Occipital lobe (tissue), 2 donors: ENCODE measurements around the gene METTL25. TPM values are rescaled to one million over a fixed set of nuclear protein-coding genes. Genes with fewer than 3 reads are reported as not detected.

Experiments
- DNase-seq: peaks from one replicate; lab custom pipeline; 2025; lab: John Stamatoyannopoulos, UW
- total RNA-seq: library from RNA; depleted of rRNA; stranded (reverse); fragments of >200 nt; gene quantifications from one replicate; pipeline ENCODE4 v1.2.3, GENCODE V29; 2014

Gene METTL25
- total RNA-seq, 1 donor from 2014 or later: 35.6 TPM

DNA sequence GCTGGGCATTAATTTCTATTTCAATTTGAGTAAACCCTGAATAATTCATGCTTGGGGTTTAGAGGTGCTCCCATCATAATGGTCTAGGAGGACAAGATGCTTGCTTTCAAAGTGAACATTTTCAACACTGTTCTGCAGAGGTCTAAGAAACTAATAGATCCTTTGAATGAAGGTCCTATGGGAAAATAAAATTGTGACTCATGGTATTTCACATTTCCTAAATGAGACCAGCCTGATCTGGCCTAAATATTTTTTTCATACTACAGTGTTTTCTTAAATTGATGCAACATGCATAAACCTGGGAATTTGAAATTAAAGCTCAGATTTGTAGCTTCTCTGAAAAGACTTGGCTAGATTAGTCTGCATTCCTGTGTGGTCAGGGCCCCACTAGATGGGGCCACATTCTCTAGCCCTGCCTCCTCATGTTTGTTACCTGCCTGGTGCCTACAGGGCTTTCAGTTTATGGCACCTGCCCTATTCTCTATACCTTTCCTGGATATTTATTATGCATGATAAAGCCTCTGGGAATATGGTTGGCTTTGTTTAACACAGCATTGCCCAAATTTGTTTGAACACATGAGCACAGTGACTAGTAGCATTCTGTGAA lies 112.7 kb downstream of the METTL25 start:
- no peak for DNase-seq

DNA sequence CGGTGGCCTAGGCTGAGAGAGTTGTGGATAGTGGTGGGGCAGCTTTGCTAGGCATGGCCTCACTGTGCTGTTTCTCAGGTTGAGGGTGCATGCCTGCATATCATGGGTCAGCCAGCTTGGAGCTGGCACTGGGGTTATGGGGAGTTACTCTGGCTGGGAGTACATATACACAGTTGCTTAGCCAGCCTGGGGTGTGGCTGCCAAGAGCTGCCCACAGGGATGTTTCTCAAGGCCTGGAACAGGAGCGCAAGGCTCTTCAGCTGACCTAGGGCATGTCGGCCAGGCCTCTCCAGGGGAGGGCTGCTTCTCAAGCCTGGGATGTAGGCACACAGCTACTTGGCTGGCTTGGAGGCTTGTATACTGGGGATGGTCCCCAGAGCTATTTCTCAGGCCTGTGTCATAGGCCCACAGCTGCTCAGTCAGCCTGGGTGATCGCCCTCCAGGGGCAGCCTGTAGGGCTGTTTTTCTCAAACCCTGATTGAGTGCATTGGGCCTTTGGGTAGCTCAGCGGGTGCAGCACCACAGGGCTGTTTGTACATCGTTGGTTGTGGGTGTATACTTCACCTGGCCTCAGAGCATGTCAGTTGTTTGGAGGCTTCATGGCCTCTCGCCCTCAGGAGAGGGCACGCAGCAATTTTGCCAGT lies 114.9 kb downstream of the METTL25 start:
- no peak for DNase-seq

DNA sequence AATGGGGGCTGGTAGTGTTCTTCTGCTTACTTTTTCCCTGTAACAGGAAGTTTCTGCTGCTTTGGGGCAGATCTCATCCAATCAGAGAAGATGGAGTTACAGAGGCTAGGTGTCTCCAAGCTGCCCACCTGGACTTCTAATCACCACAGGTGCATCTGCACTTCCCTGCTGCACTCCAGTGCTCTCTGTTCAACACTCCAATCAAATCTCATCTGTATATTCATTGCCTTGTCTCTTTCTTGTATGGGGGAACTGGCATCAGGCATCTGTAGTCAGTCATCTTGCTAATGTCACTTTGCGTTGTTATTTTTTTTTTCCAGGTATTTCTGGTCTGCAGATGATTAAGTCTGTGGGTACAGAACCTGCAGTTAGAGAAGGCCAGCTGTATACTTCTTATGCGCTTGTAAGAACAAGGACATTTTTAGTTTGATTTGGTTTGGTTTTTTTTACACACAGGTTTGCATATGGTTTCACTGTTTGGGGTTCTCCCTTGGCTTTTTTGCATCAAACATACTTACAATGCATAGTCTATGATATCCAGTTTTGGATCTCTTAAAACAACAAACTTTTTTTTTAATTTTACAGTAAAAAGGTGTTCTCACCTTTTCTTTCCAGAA lies 116.0 kb downstream of the METTL25 start:
- DNase-seq: no peak

DNA sequence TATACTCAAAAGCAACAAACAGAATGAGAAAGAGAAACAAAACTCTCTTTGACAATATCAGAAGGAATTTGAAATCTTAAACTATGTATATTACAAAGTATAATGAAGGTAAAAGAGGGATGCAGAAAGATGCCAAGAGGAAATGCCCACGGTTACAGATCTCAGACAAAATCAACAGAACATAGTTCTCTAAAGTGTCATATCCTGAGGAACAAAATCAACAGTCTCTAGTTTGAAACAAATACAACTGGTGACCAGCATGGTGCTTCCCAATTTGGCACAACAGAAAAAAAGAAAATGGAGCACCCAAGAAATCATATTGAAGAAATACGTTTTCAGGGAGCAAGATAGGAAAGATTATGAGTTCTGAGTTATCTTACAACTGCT lies 116.5 kb downstream of the METTL25 start:
- DNase-seq: no peak

DNA sequence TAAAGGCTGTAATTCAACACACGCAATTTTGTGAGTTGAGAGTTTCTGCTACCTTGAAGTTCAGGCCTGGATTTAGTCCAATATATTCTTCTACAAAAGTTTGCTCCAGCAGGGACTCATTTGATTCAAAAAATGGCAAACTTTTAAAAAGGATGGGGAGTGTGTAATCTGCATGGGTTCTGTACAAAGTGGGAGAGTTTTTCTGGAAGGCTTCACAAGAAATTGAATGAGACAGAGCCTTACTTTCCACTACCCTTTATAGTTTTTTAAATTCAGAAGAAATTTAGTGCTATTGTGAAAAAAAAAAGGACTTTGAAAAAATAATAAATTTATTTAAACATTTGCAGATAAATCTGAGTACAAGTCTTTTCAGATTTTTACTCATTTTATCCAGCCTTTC lies 116.9 kb downstream of the METTL25 start:
- DNase-seq: no peak

DNA sequence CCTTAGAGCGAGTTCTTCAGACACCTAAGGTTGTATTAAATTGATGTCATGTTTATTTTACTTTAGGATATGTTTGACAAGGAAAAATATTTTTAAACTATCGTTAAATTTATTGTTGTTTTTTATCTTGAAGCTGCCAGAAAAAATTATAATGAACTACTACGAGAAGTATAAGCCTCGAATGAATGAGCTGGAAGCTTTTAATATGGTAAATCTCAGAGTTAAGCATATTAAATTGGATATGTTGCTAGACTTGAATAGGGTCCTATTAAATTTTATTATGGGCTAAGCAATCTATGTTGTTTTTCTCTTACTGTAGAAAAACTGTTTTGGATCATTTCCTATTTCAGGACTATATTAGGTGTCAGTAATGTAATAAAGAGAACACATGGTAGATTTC lies 118.2 kb downstream of the METTL25 start:
- DNase-seq: no peak

DNA sequence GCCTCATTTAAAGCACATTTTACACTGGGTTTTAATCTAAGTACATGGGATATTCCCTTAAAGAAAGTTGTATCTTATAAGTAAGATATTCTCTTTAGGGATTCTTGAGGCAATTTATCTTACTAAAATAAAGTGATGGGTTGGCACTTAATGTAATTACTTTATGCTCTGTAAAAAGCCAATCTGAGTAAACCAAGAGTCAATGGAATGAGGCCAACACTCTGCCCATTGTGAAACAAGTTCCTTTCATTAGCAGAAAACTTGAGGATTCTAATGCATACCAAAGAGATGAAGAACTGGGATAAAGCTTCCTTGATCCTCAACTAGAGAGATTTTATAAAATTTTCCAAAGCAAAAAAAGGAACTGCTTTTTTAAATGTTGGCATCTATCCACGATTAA lies 121.2 kb downstream of the METTL25 start:
- DNase-seq: no peak

DNA sequence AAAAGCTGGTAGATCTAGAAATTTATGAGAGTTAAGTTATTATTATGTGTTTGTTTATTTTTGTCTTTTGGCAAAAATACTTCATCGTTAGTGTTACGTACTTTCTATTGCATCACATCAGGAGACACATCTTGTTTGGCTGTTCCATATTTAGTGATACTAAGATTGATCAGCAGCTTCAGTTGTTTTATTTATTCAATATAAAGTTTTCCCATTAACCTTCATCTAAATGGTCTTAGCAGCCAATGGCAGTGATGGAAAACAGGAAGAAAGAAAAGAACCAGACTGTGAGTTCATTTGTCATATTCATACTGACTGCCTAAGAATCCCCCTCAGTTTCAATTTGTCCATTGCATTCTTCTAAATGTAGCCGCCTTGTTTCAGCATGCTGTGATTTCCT lies 122.3 kb downstream of the METTL25 start:
- no peak for DNase-seq

DNA sequence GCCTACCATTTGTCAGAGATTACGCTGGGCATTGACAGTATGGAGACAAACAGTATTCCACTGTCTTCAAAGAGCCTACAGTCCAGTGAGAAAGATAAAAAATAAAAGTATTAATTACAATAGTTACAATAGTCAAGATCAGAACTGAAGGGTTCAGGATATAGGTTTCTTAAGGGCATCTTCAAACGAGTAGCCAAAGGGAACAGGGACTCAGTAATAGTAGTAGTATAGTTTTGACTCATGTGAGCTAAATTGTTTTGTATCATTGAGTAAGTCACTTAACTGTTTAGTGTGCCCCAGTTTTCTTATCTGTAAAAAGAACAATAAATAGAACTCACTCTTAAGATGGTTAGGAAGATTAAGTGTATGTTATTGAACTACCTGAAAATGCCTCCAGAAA lies 123.6 kb downstream of the METTL25 start:
- no peak for DNase-seq

DNA sequence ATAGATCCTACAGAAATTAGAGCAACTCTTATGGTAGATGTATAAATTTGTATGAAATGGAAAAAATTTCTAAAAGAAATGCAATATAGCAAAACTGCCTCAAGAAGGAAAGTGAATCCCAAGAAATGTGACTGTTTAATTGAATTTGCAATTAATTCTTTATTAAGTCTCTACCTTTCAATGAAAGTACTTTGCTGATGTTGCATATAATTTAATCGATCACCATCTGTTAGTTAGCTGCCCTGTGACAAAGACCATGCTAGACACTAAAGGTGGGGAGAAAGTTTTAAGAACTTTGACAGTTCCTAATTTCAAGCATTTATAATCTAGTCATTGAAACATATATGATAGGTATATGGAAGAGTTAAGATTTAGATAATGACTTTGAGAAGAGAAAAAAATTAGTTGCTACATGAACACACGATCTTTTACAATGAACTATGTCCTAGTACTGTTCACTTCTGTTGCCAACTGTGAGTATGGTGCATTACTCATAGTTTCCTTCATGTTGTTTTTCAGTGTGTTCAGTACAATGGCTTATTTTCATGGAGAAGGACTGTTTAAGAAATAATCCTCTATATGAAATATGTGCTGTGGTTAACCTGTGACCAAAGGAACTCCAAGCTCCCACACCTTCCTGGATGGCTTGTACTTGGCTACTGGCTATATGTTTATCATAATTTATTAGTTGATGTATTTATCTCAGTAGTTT lies 128.4 kb downstream of the METTL25 start:
- no peak for DNase-seq

DNA sequence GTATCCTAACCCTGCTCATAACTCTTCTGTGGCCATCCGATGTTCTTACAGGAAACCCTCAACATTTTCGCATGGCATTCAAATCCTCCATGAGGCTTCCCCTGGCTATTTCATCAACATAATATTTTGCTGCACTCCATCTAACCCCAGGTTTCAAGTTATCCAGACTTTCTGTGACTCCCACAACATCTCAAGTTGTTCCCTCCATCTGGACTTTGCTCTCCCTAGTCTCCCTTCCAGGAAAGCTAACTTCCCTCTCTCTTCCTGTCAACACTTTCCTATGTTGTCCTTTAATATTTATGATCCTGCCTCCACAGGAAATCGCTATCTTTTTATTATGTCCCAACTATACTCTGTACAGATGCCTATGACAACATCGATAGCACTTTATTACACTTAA lies 146.1 kb downstream of the METTL25 start:
- no peak for DNase-seq

DNA sequence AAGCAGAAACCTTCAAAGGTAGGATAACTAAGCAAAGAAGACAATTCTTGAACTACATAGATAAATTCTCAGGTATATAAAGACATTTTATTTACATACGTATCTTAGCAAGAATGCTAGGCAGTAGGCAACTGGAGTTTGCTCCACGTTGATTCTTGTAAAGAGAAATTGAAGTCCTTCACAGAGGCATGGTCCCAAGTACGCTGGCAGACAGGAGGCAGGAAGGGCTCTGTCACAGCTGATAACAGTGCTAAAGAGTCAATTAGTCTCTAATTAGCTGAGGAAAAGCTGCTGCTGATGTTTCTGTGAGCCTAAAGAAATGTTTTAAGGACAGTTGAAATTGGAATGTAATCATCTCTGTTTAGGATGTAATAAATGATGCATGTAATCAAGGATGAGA lies 146.8 kb downstream of the METTL25 start:
- DNase-seq: no peak

DNA sequence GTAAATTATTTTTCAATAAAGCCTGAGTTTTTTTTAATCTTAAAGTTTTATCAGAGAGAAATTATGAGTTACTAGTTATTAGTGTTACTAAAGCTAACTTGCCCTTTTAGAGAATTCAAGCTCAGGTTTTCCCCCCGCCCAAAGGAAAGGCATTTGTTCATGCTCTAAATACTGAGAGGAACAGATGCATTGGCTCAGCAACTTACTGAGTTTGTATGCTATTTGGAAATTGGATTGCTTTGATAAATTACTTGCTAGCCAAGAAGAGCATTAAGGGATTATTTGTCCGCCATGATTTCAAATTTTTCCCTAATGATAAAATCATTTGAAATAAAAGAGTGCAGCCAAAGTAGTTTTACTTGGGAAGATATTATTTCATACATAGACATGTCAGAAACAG lies 149.4 kb downstream of the METTL25 start:
- DNase-seq: no peak

DNA sequence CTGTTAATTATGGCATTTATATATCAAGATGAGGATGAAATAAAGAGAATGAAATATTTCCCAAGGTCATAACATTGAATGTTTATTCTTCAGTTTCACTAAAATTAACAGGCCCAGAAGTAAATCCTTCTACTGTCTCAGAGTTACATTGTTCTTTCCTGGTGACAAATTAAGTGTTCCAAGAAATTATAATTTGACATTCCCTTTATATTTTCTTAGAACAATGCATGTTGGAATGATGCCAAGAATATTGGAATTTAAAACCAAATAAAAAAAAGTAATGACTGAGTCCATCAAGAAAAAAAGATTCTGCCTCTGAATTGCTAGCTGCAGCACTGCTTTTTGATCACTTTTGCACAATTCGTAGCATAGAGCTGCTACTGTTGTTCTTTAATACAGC lies 152.1 kb downstream of the METTL25 start:
- no peak for DNase-seq

DNA sequence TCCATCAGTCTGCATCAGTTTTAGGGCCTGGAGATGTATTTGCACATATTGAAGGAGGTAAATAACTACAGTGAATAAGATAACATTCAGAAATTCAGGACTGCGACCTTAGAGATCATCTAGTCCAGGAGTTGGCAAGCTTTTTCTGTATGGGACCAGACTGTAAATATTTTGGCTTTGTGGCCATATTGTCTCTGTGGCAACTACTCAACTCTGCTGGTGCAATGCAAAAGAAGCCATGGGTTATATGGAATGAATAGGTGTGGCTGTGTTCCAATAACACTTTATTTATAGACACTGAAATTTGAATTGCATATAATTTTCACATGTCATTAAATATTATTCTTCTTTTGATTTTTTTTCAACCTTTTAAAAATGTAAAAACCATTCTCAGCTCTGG lies 156.6 kb downstream of the METTL25 start:
- DNase-seq: no peak

DNA sequence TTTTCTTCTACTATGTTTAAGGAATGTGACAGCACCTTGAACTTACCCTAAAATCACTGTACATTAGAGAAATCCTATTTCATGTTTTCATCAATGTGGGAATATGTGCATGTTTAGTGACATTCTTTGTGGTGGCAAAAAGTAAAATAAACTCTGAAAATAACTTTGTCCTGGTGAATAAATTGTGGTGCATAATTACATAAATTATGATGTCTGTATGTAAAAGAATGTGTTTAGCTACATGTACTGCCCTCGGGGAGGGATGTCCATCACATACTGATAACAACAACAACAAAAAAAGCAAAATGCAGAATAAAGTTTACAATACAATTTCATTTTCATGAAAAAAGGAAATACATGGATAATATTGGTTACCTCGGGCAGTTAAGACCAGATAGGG lies 157.3 kb downstream of the METTL25 start:
- no peak for DNase-seq

DNA sequence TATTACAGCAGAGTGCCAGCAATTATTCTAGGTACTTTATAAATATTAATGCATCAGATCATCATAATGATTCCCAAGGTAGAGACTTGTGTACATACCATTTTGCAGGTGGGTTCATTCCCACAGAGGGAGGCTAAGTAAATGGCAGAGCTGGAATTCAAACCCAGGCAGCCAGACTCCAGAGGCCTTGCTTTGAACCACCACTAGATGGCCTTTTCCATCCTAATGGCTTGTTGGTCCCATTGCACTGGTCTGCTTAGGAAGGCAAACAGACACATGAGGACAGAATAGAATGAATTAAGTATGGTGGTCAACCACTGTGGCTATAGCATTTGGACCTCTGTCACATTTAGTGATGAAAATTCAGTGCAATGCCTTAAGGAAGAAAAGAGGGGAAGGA lies 158.7 kb downstream of the METTL25 start:
- no peak for DNase-seq

DNA sequence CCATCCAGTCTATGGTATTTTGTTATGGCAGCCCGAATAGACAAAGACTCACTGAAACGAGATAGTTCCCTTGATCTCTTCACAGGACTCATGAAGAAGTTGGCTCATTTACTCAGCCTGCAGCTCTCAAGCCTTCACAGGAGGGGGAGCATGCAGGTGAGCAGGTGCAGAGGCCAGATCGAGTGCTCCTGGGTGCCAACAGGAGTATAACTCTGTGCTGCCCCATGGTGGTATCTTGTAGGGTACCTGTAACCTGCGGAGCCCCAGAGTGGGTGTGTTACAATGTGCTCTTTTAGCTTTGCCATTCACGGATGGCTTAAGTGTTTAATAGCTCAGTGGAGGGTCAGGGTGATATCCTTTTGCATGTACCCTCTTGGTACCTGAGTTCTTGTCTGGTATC lies 159.5 kb downstream of the METTL25 start:
- no peak for DNase-seq

DNA sequence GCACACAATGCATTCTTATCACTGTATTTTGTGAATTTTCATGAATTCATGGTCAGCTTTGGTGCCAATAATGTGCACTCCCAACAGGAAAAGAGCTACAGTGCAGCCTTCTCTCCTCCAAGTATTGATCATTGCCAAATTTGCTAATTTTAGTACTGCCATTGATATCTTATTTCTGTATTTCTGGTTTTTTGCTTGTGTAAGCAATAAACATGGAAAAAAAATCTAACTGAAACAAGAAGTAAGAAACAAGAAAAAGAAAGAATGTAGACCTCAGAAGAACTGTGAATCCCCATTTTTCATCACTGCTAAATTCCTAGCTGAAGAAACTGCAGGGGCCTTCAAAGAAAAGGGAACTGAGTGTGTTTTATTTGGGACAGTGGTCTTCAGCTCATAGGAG lies 161.2 kb downstream of the METTL25 start:
- DNase-seq: no peak

DNA sequence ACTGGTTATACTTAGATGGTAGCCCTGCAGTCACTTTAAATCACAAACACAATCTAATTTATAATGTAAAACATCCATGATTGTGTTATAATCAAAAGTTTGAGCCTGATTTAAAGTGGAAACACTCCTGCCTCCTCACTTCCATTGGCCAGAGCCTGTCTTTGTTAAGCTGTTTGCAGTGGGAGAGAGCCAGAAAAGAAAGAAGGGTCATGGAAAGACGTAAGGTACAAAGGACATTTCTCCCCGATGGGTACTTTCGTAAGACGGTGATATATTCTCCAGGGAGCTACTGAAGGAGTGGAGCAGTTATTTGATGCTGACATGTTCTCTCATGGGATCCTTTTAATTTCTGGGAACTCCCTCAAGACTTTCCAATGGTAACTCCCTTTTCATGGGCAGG lies 164.0 kb downstream of the METTL25 start:
- DNase-seq: no peak

DNA sequence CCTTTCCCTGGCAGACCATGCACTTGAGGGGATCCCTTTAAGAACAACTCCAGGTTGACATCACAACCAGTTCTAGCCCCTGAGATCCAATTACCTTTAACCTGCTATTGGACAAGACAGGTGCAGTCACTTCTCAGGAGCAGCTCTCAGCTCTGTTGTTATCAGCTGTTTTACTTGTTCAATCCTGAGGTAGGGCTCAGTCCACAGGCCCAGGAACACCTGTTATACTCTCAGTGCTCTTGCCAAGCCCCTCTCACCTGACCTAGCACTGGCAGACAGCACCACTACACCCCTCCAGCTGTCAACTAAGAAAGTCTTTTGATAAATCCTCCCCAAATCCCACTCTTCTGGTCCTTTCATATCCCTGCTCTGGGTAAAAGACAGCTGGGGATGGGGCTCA lies 164.4 kb downstream of the METTL25 start:
- DNase-seq: no peak

DNA sequence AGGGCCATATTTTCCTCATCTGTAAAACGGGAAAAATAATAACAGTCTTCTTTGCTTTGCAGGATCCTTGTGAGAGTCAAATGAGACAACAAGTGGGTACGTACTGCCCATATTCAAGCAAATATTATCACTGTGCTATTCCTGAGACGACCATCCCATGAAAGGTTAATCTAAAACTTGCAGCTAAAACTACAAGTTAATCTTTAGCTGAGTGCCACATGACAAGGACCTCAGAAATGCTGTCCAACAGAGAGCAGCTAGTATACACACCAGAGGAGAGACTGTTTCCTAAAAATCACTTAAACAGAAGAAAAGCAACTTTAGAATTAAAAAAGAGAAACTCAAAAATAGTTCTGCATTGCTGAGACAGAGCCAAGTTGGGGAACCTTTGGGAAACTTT lies 165.7 kb downstream of the METTL25 start:
- no peak for DNase-seq

DNA sequence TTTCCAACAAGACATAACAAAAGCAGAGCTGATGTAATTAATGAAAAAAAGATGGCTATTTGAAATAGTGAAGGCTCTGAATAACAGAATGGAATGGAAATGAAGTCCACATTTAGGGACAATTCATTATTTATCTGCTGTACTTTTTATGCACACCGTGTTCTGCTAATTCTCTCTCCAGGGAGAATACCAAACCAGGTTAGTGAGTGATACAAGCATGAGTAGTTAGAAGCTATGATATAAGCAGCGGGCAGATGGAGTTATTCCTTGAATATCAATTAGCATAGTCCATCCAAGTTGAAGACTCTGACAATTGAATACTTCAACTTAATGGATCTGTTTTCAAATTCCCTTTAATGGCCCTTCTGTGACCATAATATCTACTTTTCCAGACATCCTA lies 166.3 kb downstream of the METTL25 start:
- DNase-seq: no peak
